OCI-LY3 (cell line): ENCODE measurements around the gene GSTM2.
"Not testable (repeated sequence)": the region's sequence is repeated elsewhere in the genome, so short reads cannot be mapped to it uniquely, and the experiment has no call there.

ENCODE experiments used
- H2AFZ ChIP-seq: fragments of 200-600, 300-600 bp; shearing (Covaris generic); 2 replicates; pipeline ENCODE4 v1.6.0; 2014; ENCODE audit warnings: antibody characterized with exemption, low read depth, low read length
- H3K27ac ChIP-seq: fragments of 200-600, 300-600 bp; sonication (generic); 2 replicates; pipeline ENCODE4 v1.5.1; 2014; ENCODE audit warnings: mild to moderate bottlenecking, low read length, moderate library complexity, mixed read lengths
- H3K27me3 ChIP-seq: fragments of 200-600, 300-600 bp; sonication (generic); 2 replicates; pipeline ENCODE4 v1.6.1; 2014; ENCODE audit warnings: low read depth, low read length, mixed read lengths
- H3K36me3 ChIP-seq: fragments of 200-600, 300-600 bp; sonication (generic); replicated peaks from 2 replicates; pipeline ENCODE3; 2014; ENCODE audit warnings: low read depth, low read length, mixed read lengths
- H3K4me1 ChIP-seq: fragments of 300-600, 200-600 bp; sonication (generic); 2 replicates; pipeline ENCODE4 v1.6.1; 2014; ENCODE audit warnings: low read length, mixed read lengths
- H3K4me2 ChIP-seq: fragments of 200-600, 300-600 bp; sonication (generic); 2 replicates; pipeline ENCODE4 v1.6.1; 2014; ENCODE audit warnings: low read length, mixed read lengths
- H3K4me3 ChIP-seq: fragments of 300-600, 200-600 bp; sonication (generic); 2 replicates; pipeline ENCODE4 v1.5.1; 2014; ENCODE audit warnings: antibody characterized with exemption, mild to moderate bottlenecking, low read length, moderate library complexity
- H3K79me2 ChIP-seq: fragments of 300-600, 200-600 bp; shearing (Covaris generic); 2 replicates; pipeline ENCODE4 v1.6.1; 2014; ENCODE audit warnings: mild to moderate bottlenecking, low read length, mixed read lengths
- H3K9ac ChIP-seq: fragments of 300-600, 200-600 bp; shearing (Covaris generic); 2 replicates; pipeline ENCODE4 v1.6.0; 2014; ENCODE audit warnings: mild to moderate bottlenecking, low read length, moderate library complexity
- H3K9me3 ChIP-seq: fragments of 200-600, 300-600 bp; shearing (Covaris generic); 2 replicates; pipeline ENCODE4 v1.6.1; 2014; ENCODE audit warnings: low read length, mixed read lengths; ENCODE audit not compliant: insufficient read depth
- H4K20me1 ChIP-seq: fragments of 200-600, 300-600 bp; sonication (generic); 2 replicates; pipeline ENCODE4 v1.6.1; 2016; ENCODE audit warnings: low read length, mixed read lengths; ENCODE audit not compliant: insufficient read depth
- EZH2phosphoT487 ChIP-seq: fragments of 200-600 bp; shearing (Covaris generic); IDR thresholded peaks from 2 replicates; pipeline ENCODE4 v1.6.1; 2018; ENCODE audit warnings: antibody characterized with exemption, mixed run types, low read depth
- TF ChIP-seq, protein P1 (sequence below): fragments of 200-600, 300-600 bp; sonication (generic); IDR thresholded peaks from 2 replicates; pipeline ENCODE4 v1.5.1; 2014; ENCODE audit warnings: antibody characterized with exemption, low read length, low read depth

GSTM2 gene

DNA sequence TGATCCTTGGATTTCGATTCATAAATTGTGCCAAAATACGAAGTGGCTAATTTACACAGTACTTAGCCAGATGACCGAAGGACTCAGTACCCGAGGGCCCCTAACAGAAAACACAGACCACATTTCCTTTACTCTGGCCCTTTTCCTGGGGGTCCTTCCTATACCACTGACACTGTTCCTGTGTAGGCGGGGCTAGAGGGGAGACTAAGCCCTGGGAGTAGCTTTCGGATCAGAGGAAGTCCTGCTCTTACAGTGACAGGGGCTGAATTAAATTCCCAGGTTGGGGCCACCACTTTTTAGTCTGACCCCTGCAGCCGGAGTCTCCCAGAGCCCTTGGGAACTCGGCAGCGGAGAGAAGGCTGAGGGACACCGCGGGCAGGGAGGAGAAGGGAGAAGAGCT, 19.3 kb downstream of the GSTM2 start:
- H3K4me2 ChIP-seq, H3K4me1 ChIP-seq, H3K9me3 ChIP-seq, H3K27ac ChIP-seq, H2AFZ ChIP-seq, H4K20me1 ChIP-seq, H3K9ac ChIP-seq, H3K79me2 ChIP-seq, H3K4me3 ChIP-seq, H3K36me3 ChIP-seq, H3K27me3 ChIP-seq: not testable (repeated sequence)

DNA sequence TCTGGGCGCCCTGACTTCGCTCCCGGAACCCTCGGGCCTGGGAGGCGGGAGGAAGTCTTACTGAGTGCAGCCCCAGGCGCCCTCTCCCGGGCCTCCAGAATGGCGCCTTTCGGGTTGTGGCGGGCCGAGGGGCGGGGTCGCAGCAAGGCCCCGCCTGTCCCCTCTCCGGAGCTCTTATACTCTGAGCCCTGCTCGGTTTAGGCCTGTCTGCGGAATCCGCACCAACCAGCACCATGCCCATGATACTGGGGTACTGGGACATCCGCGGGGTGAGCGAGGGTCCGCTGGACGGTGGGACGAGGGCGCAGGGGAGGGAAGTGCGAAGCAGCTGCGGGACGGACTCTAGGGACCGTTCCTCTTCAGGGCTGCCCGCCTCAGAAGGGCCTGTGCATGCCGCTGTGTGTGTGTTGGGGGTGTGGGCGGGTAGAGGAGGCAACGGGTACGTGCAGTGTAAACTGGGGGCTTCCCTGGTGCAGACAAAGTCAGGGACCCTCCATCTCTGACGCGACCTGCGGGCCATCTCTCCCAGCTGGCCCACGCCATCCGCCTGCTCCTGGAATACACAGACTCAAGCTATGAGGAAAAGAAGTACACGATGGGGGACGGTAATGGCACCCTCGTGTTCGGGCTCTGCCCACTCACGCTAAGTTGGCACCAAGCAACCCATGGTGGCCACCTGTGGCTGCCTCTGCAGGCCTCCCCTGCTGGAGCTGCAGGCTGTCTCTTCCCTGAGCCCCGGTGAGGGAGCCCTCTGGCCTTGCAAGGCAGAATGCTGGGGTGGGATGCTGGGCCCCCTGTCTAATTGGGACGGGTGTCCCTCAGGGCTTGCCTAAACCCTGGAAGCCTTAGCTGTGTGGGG, 20.0 kb downstream of the GSTM2 start, which contains the start of gene GSTM1:
GSTM1 (plus strand) TSS at position 177 of the 859 bp plus-strand sequence; CDS start at position 234, 57 bp downstream.
- TF ChIP-seq, protein P1, sequence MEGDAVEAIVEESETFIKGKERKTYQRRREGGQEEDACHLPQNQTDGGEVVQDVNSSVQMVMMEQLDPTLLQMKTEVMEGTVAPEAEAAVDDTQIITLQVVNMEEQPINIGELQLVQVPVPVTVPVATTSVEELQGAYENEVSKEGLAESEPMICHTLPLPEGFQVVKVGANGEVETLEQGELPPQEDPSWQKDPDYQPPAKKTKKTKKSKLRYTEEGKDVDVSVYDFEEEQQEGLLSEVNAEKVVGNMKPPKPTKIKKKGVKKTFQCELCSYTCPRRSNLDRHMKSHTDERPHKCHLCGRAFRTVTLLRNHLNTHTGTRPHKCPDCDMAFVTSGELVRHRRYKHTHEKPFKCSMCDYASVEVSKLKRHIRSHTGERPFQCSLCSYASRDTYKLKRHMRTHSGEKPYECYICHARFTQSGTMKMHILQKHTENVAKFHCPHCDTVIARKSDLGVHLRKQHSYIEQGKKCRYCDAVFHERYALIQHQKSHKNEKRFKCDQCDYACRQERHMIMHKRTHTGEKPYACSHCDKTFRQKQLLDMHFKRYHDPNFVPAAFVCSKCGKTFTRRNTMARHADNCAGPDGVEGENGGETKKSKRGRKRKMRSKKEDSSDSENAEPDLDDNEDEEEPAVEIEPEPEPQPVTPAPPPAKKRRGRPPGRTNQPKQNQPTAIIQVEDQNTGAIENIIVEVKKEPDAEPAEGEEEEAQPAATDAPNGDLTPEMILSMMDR, result no peak
- TF ChIP-seq EZH2phosphoT487, result no peak
- Histone ChIP-seq H3K27ac (no peak within 1 kb of the TSS), H3K4me1 (no peaks in the 10 kb centered on the region), H3K27me3 (no peaks in the 10 kb centered on the region), H3K79me2 (no peaks in the 10 kb centered on the region), H3K9ac (no peak within 1 kb of the TSS), H3K9me3 (no peaks in the 10 kb centered on the region), H3K36me3 (no peaks in the 10 kb centered on the region), H2AFZ (no peak within 1 kb of the TSS), H3K4me3 (no peak within 1 kb of the TSS), H4K20me1 (no peaks in the 10 kb centered on the region), H3K4me2 (no peak within 1 kb of the TSS)

DNA sequence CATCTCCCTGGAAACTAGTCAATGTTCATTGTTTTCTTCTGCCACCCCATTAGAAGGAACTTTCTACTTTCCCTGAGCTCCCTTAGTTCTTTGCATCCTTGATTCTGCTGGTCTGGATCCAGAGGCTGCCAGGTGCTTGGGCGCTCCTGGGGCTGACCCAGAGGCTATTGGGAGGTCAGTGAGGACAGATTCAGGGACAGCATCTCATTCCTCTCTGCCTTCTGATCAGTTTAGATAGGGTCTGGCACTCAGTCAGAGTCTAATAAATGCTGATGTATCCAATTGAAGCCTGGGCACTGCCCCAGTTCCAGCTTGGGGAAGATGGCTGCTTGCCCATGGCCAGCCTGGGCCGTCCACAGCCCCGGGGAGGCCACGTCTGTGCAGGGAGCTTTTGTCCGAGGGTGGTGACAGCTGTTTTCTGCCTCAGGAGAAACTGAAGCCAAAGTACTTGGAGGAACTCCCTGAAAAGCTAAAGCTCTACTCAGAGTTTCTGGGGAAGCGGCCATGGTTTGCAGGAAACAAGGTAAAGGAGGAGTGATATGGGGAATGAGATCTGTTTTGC, 22.1 kb downstream of the GSTM2 start:
- Histone ChIP-seq H3K4me1 (no peaks in the 10 kb centered on the region), H3K36me3 (no peaks in the 10 kb centered on the region), H3K9me3 (no peaks in the 10 kb centered on the region)

DNA sequence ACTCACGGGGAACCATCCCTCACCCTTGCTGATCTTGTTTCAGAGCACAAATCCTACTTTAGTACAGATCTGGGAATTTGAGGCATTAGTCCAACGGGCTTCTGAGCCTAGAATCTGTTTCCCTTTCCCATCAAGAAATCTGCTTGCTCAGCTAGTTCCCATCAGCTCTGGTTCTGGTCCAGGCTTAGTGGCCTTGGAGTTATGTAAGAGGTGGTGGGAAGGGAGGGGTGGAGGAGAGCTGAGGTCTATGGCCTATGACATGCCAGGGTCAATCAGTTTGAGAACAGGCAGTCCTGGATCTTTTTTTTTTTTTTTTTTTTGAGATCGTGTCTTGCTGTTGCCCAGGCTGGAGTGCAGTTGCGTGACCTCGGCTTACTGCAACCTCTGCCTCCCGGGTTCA, 23.9 kb downstream of the GSTM2 start:
- H3K9me3 ChIP-seq, result no peaks in the 10 kb centered on the region
- no peak for TF ChIP-seq EZH2phosphoT487
- TF ChIP-seq, protein P1, result no peak
- no peaks in the 10 kb centered on the region for H3K4me1 ChIP-seq
- H2AFZ ChIP-seq, result no peak overlapping the region
- no peaks in the 10 kb centered on the region for H3K36me3 ChIP-seq
- no peaks in the 10 kb centered on the region for H4K20me1 ChIP-seq
- no peaks in the 10 kb centered on the region for H3K27me3 ChIP-seq
- H3K4me2 ChIP-seq, result no peak overlapping the region
- no peaks in the 10 kb centered on the region for H3K79me2 ChIP-seq
- H3K9ac ChIP-seq, result no peak overlapping the region
- H3K27ac ChIP-seq, result no peak overlapping the region
- H3K4me3 ChIP-seq, result no peak overlapping the region

More for the DNA sequence above, 22.1 kb downstream of the GSTM2 start:
- no peak overlapping the region for H3K9ac ChIP-seq
- H3K27ac ChIP-seq, result no peak overlapping the region
- no peaks in the 10 kb centered on the region for H4K20me1 ChIP-seq
- no peaks in the 10 kb centered on the region for H3K79me2 ChIP-seq
- H3K27me3 ChIP-seq, result no peaks in the 10 kb centered on the region
- TF ChIP-seq EZH2phosphoT487, result no peak
- TF ChIP-seq, protein P1, result no peak
- H3K4me2 ChIP-seq, result no peak overlapping the region
- no peak overlapping the region for H2AFZ ChIP-seq
- H3K4me3 ChIP-seq, result no peak overlapping the region

DNA sequence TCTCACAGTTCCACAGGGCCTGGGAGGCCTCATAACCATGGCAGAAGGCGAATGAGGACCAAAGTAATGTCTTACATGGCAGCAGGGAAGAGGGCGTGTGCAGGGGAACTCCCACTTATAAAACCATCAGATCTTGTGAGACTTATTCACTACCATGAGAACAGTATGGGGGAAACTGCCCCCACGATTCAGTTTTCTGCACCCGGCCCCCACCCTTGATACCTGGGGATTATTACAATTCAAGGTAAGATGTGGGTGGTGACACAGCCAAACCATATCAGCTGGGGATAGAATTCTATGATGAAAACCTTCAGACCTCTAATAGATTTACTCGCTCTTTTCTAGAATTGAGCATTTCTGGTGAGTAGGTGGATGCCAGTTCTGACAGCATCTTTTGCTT, 26.5 kb downstream of the GSTM2 start:
- H3K9me3 ChIP-seq, H3K27me3 ChIP-seq, H3K36me3 ChIP-seq, H3K4me3 ChIP-seq, H3K9ac ChIP-seq, H3K4me1 ChIP-seq, H3K79me2 ChIP-seq, H3K4me2 ChIP-seq, H4K20me1 ChIP-seq, H2AFZ ChIP-seq, H3K27ac ChIP-seq: not testable (repeated sequence)

DNA sequence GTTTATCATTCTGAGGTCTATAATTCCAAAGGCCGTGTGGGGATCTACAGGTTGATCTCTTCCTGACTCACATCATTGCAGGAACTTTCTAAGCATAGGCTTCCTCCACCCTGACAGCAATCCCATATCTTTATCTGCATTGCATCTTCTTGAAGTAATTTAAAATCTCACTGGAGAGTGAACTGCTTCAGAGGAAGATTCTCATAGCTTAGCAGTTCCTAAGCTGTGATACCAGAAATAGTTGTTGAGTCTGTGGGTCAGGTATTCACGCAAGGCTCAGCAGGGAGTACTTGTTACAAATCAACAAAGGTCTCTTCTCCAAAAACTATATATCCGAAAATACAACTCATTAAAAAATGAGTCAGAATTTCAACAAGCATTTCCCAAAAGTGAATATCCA, 27.3 kb downstream of the GSTM2 start:
- H3K27me3 ChIP-seq, H4K20me1 ChIP-seq, H3K4me1 ChIP-seq, H3K27ac ChIP-seq, H3K4me2 ChIP-seq, H3K4me3 ChIP-seq, H3K9me3 ChIP-seq, H3K9ac ChIP-seq, H3K36me3 ChIP-seq, H3K79me2 ChIP-seq, H2AFZ ChIP-seq: not testable (repeated sequence)
